ENCODE data around the gene PARS2. TPM values are rescaled to one million over a fixed set of nuclear protein-coding genes. Genes with fewer than 3 reads are reported as not detected.

Gene PARS2
- total RNA-seq, 4 donors from 2014 or later: 3.3 to 11.4 (median 5.4) TPM

GRCh38 chr1:54794451-54795355 is 30.4 kb upstream of the PARS2 start:
- no peak for TF ChIP-seq POLR2A (IDR thresholded peaks at IDR 0.05)
- no peak for TF ChIP-seq EP300 (IDR thresholded peaks at IDR 0.05)
- no peak for TF ChIP-seq CTCF (IDR thresholded peaks at IDR 0.05)
- peak overlapping the region in 1 of 4 donors; percentile 53 for H3K27ac ChIP-seq

GRCh38 chr1:54792686-54793282 is 28.5 kb upstream of the PARS2 start:
- DNase-seq (ENCODE audit: low spot score in 2 of 2): no peak
- no peak overlapping the region for H3K27ac ChIP-seq

More at GRCh38 chr1:54794451-54795355, 30.4 kb upstream of the PARS2 start:
- Histone ChIP-seq H3K27me3 (peaks cover 0 to 24% of the 10 kb centered on the region in 2 donors), H3K4me1 (no peaks in the 10 kb centered on the region), H3K36me3 (no peaks in the 10 kb centered on the region), H3K4me3 (no peak overlapping the region), H3K9me3 (peaks cover 0 to 19% (median 2%) of the 10 kb centered on the region in 4 donors)
- WGBS, 2 donors: 58 to 68% methylated on average over 4 of the region's 4 CpGs
- no peak for DNase-seq (ENCODE audit: low spot score in 2 of 2)

DNA sequence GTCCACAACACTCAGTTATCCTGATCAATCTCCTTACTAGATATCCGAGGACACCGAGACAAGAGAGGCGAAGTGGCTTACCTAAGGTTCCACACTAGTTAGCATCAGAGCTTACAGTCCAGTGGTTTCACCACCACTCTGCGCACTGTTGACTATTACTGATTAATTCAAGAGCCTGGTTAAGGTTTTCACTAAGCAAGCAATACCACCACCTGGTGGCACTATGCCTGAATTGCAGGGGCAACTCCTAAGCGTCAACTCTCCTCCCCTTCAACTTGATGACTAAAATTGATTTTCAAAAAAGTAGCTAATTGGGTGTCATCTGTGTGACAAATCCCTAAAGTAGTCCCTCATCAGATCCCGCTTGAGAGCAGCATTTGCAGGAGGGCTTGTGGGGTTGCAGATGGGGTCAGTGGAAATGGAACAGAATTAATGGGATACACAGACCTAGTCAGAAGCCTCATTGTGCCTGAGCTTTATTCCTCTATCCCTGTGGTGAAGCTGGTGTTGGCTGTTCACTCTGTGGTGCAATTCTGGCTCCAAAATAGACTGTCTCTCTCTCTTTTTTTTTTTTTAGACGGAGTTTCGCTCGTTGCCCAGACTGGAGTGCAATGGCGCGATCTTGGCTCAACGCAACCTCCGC is 27.7 kb upstream of the PARS2 start:
- no peaks in the 10 kb centered on the region for H3K4me1 ChIP-seq
- WGBS, 2 donors: 80% methylated on average over 13 of the region's 13 CpGs
- H3K4me3 ChIP-seq: no peak overlapping the region
- DNase-seq (ENCODE audit: low spot score in 2 of 2): no peak
- H3K9me3 ChIP-seq: peaks cover 0 to 19% (median 2%) of the 10 kb centered on the region in 4 donors
- H3K36me3 ChIP-seq: no peaks in the 10 kb centered on the region
- TF ChIP-seq CTCF (IDR thresholded peaks at IDR 0.05) (peak in 1 of 5 experiments; percentile 22), POLR2A (IDR thresholded peaks at IDR 0.05) (no peak)
- H3K27me3 ChIP-seq: peaks cover 0 to 32% of the 10 kb centered on the region in 2 donors
- H3K27ac ChIP-seq: no peak overlapping the region

More at GRCh38 chr1:54792686-54793282, 28.5 kb upstream of the PARS2 start:
- H3K4me3 ChIP-seq: no peak overlapping the region
- TF ChIP-seq POLR2A (IDR thresholded peaks at IDR 0.05): no peak
- TF ChIP-seq EP300 (IDR thresholded peaks at IDR 0.05): no peak
- no peak for TF ChIP-seq CTCF (IDR thresholded peaks at IDR 0.05)
- no peaks in the 10 kb centered on the region for H3K36me3 ChIP-seq
- 30 to 55% methylated on average over 6 to 7 of the region's 7 CpGs for WGBS, 2 donors
- H3K9me3 ChIP-seq: peaks cover 0 to 19% (median 2%) of the 10 kb centered on the region in 4 donors
- no peaks in the 10 kb centered on the region for H3K4me1 ChIP-seq
- H3K27me3 ChIP-seq: peaks cover 0 to 25% of the 10 kb centered on the region in 2 donors

GRCh38 chr1:54788459-54788858 is 24.1 kb upstream of the PARS2 start:
- DNase-seq (ENCODE audit: low spot score in 2 of 2): no peak
- Histone ChIP-seq H3K27me3 (peaks cover 0 to 40% of the 10 kb centered on the region in 2 donors), H3K4me1 (no peaks in the 10 kb centered on the region), H3K9me3 (peaks cover 0 to 19% (median 2%) of the 10 kb centered on the region in 4 donors), H3K27ac (no peak overlapping the region), H3K36me3 (no peaks in the 10 kb centered on the region), H3K4me3 (no peak overlapping the region)
- TF ChIP-seq POLR2A (IDR thresholded peaks at IDR 0.05) (no peak), EP300 (IDR thresholded peaks at IDR 0.05) (no peak), CTCF (IDR thresholded peaks at IDR 0.05) (no peak)
- 12 to 28% methylated on average over 5 of the region's 5 CpGs for WGBS, 2 donors

Measured in tibial nerve (tissue), 4 donors.